HG02588 (cell line): Measurements from ENCODE around the gene KRT6B.
"Not testable (repeated sequence)": the region's sequence is repeated elsewhere in the genome, so short reads cannot be mapped to it uniquely, and the experiment has no call there.

ENCODE experiments used
- ATAC-seq: cut with Tn5 transposase; IDR thresholded peaks from one replicate; pipeline ENCODE4 v1.9.1; 2021; ENCODE audit warnings: mild to moderate bottlenecking, moderate library complexity; ENCODE audit not compliant: unreplicated experiment

The KRT6B gene

GRCh38 chr12:52415870-52416750 lies 35.8 kb downstream of the KRT6B start:
- ATAC-seq = no peak

DNA sequence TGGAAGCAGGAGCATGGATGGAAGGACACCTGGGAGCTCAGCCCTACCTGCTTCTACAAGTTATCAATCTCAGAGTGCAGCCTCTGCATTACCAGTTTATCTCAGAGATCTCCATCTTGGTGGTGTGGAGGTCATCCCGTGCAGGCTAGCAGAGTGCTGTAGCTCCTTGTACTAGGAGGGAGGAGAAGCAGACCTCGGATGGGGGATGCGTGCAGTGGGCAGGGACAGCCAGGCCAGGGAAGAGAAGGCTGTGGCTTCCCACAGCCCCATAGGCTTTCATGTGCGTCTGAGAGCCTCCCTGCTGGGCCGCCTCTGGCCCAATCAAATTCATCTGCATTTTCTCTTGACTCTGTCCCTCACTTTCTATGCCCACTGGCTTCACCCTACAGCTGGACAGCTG lies 37.0 kb downstream of the KRT6B start:
- ATAC-seq = no peak

DNA sequence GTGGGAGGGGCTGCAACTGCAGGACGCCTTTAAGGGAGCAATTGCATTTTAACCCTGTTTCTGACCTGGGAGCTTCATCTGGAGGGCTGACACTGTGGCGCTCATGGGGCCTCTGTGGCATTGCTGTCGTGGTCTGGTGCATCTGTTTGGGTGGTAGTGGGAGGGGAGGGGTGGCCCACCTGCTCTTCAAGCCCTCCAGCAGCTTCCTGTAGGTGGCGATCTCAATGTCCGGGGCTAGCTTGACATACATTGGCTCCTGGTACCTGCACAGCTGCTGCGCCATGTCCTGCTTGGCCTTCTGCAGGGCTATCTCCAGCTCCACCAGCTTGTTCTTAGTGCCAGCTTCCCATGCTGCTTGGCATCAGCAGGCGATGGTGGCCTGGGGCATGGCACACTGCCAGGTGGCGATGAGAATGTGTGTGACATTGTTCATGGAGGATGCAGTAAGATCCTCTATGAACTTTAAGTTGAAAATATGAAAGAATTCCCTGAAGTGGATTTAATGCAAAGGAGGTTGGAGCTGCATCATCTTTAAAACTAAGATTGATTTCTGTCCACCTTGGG lies 38.1 kb downstream of the KRT6B start:
- no peak for ATAC-seq

- ATAC-seq = no peak
These were observed 38.7 kb downstream of the KRT6B start for GRCh38 chr12:52413202-52413601.

DNA sequence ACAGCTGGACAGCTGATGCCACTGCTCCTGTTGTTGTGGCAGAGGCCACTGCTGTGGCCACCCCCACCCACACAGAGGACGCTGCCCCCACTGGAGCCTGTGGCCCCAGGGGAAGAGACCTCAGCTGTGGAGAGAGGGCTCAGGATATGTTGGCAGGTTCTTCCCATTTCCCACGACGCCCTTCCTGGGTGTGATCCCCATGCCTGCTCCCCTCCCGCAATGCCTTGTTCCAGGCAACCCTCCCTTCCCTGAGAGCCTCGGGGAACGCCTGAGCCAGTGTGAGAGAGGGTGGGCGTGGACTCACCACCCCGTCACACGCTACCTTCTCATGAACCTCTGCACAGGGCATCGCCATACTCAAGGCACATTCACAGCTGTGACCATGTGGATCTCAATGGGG lies 40.1 kb downstream of the KRT6B start:
- ATAC-seq = no peak

- not testable (repeated sequence) for ATAC-seq
These were observed 41.2 kb downstream of the KRT6B start for GRCh38 chr12:52410589-52411248.

DNA sequence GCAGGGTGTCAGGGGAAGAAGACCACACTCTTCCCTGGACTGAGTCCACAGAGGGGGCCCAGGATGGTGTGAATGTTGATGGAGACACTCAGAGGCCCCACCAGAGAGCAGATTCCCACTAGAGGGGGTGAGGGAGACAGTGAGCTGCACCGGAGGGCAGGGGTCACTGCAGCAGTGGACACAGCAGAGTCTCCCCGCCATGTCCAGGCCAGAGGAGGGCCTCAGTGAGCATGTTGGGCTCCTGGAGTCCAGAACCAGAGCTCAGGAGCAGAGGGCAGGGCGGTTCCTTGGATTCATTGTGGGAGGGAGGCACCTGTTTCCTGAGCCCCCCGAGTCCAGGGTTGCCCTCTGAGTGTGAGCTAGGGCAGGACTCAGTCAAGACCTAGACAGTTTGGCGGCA lies 44.0 kb downstream of the KRT6B start:
- ATAC-seq = no peak

DNA sequence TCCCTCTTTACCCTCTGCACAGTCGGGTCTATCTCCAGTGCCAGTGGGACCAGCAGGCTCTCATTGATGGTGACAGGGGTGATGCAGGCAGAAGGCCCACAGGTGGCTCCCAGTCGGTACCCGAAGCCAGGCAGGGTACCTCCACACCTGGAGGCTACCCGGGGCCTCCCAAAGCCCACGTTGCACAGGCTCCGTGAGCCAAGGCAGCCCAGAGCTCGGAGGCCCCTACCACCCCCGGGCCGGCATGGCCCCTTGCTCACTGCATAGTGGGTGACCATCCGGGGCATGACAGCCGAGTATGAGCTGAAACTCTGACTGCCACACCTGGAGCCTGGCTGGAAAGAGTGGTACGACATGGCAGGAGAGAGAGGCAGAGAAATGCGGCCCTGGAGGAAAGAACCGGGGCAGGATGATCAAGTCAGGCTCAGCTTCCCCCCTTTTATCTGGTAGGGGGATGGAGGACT lies 46.0 kb downstream of the KRT6B start, which contains the start of gene KRT82:
TSS of gene KRT82 (minus strand) at position 414 of the 464 bp plus-strand sequence. CDS start at position 356, 58 bp downstream.
- ATAC-seq = no peak

DNA sequence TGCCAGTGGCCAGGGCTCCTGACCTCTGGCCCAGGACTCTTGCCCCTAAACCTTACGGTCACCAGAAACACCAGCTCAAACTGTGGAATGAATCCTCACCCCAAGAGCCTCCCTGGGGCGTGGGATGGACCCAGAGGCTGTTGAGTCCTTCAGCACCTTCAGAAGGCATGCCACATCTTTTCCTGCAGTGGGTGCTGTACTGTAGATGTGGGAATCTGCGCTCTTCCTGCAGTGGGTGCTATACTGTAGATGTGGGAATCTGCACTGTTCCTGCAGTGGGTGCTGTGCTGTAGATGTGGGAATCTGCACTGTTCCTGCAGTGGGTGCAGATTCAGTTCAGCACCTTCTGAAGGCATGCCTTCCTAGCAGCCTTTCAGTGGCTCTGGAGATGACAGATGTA lies 47.0 kb downstream of the KRT6B start:
- no peak for ATAC-seq

- no peak for ATAC-seq
These were observed 48.4 kb downstream of the KRT6B start for GRCh38 chr12:52403561-52403960.

DNA sequence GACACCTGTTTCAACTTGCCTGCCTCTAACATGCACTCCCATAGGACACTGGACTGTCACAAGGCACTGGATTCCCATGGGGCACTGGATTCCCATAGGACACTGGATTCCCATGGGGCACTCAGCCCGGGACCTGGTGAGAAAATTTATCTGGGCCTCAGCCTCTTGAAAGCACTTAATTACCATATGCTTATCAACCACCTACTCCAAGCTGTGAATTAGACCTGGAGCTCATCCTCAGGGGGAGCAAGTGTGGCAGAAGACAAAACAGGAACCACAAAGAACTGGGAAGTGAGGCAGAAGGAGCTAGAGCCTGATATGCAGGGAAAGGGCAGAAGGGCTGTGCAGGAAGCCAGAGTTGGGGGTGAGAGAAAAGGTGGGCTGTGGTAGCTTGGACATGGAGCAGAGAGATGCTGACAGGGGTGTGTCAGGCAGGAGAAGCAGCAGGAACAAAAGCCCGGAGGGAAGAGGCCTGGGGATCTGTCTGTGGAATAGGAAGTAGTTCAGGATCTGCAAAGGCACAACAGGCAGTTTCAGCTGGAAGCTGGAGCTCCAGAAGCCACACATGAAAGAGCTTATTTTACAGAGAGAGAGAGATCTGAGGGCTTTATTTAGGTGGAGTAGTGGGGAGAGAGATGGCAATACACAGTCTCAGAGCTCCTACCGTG lies 48.9 kb downstream of the KRT6B start:
- ATAC-seq = no peak

DNA sequence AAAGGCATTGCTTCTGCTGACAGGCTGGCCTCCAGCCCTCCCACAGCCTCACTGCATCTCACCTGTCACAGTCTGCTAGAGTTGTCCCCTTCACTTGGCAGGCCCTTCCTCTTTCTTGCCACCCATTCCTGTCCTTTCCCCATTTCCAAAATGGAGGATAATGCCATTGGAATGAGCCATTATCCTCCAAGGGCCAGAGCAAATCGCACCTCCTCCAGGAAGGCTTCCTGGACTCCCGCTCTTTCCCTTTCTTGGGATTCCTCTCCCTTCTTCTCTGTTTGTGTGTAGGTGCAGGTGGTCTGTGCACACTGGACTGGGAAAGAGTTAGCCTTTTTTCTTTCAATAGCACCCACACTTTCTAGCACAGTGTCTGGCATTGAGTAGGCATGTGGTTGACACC lies 49.6 kb downstream of the KRT6B start:
- ATAC-seq = no peak

- ATAC-seq = no peak
These were observed 50.0 kb downstream of the KRT6B start for GRCh38 chr12:52401926-52402325.

- ATAC-seq = no peak
These were observed 50.4 kb downstream of the KRT6B start for GRCh38 chr12:52401526-52401925.

- no peak for ATAC-seq
These were observed 51.0 kb downstream of the KRT6B start for GRCh38 chr12:52400906-52401305.

DNA sequence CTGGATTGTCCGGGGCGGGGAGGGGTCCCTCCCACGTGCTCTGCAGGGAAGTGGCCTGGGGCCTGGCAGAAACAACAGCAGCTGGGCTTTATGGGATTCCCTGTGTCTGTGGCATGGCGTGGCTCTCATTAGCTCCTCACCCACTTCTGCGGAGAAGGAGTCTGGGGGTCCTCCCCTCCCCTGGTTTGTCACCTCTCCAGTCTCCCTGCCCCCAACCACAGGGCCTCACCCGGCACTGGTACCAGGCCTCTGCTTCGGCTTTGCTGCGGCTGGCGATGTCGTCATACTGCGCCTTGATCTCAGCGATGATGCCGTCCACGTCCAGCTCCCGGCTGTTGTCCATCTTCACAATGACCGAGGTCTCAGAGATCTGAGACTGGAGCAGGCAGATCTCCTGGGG lies 52.2 kb downstream of the KRT6B start:
- ATAC-seq = no peak

- ATAC-seq = no peak
These were observed 53.8 kb downstream of the KRT6B start for GRCh38 chr12:52398176-52398575.

- ATAC-seq = no peak
These were observed 55.3 kb downstream of the KRT6B start for GRCh38 chr12:52396656-52397055.
